Measurements from ENCODE around the gene LTA4H.

LTA4H gene

DNA sequence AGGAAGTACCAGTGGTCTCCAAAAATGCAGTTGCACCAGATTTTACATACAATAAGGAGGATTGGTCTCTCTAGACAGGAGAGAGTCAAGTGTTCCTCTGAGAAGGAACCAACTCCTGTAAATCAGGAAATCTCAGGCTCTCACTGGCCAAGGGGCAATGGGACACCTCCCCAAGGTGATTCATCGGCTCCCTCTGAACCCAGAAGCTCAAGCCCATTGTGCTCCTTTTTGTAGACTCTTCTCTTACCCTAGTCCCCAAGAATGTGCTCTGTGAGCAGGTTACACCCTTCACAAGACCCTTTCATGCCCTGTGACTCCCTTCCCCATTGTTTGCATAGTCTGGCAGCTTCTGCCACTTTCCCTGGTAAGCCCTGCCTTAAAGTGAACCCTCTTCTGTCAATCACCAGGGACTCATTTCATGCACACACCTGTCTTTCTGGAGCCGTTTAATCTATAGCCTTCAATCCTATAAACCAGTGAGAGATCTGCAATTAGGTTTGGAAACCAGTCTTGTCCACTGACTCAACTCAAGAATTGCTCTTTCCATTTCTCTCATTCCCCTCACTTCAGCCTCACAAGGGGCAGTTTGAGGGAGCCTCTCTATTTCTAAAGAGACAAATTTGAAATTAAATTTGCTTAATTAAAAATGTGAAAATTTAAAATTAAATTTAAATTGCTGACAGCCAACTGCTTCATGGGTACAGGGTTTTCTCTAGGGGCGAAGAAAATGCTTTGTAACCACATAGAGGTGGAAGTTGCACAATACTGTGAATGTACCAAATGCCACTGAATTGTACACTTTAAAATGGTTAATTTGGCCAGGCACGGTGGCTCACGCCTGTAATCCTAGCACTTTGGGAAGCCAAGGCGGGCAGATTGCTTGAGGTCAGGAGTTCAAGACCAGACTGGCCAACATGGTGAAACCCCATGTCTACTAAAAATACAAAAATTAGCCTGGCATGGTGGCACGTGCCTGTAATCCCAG is 38.3 kb upstream of the LTA4H start:
- Histone ChIP-seq H3K9me3 (ENCODE audit: control insufficient read depth, insufficient read depth, low read depth, low read length) (no peaks in the 10 kb centered on the region), H3K4me1 (ENCODE audit: control insufficient read depth, insufficient read depth, low read length) (no peaks in the 10 kb centered on the region), H3K27ac (ENCODE audit: extremely low read depth, low read depth, low read length) (no peak overlapping the region)

GRCh38 chr12:96070670-96071279 is 35.4 kb upstream of the LTA4H start:
- CTCF ChIA-PET = interaction anchor here (0.6 to 1.0 kb wide), 6 partner anchors 21 to 1264 kb away, joined by 3 read pairs; no protein-coding TSS in a partner anchor
- no peaks in the 10 kb centered on the region for H3K9me3 ChIP-seq (ENCODE audit: control insufficient read depth, insufficient read depth, low read depth, low read length)
- H3K36me3 ChIP-seq (ENCODE audit: control insufficient read depth in 2 of 2, insufficient read depth in 1 of 2, low read length in 2 of 2) = no peaks in the 10 kb centered on the region
- H3K27ac ChIP-seq (ENCODE audit: extremely low read depth, low read depth, low read length) = no peak overlapping the region
- no peak overlapping the region for H3K4me3 ChIP-seq (ENCODE audit: low read depth, low read length)
- no peaks in the 10 kb centered on the region for H3K4me1 ChIP-seq (ENCODE audit: control insufficient read depth, insufficient read depth, low read length)
- POLR2A ChIA-PET = no interaction called here
- TF ChIP-seq ZNF837 (tag by site-specific recombination; IDR thresholded peaks at IDR 0.05) = no peak
- TF ChIP-seq ZNF10 (tag by site-specific recombination; IDR thresholded peaks at IDR 0.05) = no peak
- TF ChIP-seq ZNF621 (tag by site-specific recombination; IDR thresholded peaks at IDR 0.05) = no peak
- no peak for TF ChIP-seq ZBTB48 (tag by site-specific recombination; IDR thresholded peaks at IDR 0.05)
- TF ChIP-seq ZNF529 (tag by site-specific recombination; IDR thresholded peaks at IDR 0.05; ENCODE audit: insufficient replicate concordance) = no peak
- TF ChIP-seq ZNF24 (tag by site-specific recombination; IDR thresholded peaks at IDR 0.05) = no peak
- TF ChIP-seq ZBTB49 (tag by site-specific recombination; IDR thresholded peaks at IDR 0.05; ENCODE audit: low read depth) = no peak
- TF ChIP-seq ZFP3 (tag by site-specific recombination; IDR thresholded peaks at IDR 0.05; ENCODE audit: low read depth) = no peak
- TF ChIP-seq ZNF830 (tag by site-specific recombination; IDR thresholded peaks at IDR 0.05; ENCODE audit: low read depth) = no peak
- TF ChIP-seq ZNF596 (tag by site-specific recombination; IDR thresholded peaks at IDR 0.05) = no peak
- no peak for TF ChIP-seq ZNF26 (tag by site-specific recombination; IDR thresholded peaks at IDR 0.05)
- TF ChIP-seq ZNF792 (tag by site-specific recombination; IDR thresholded peaks at IDR 0.05) = no peak

More for the DNA sequence above, 38.3 kb upstream of the LTA4H start:
- TF ChIP-seq ZNF16 (tag by site-specific recombination; IDR thresholded peaks at IDR 0.05; ENCODE audit: low read depth) (no peak), ZNF114 (tag by site-specific recombination; IDR thresholded peaks at IDR 0.05) (no peak), ZNF777 (tag by site-specific recombination; IDR thresholded peaks at IDR 0.05; ENCODE audit: borderline replicate concordance) (no peak), ZNF544 (tag by site-specific recombination; IDR thresholded peaks at IDR 0.05) (no peak), ZNF18 (tag by site-specific recombination; IDR thresholded peaks at IDR 0.05) (no peak), ZNF175 (tag by site-specific recombination; IDR thresholded peaks at IDR 0.05) (no peak), ZNF155 (tag by site-specific recombination; IDR thresholded peaks at IDR 0.05) (no peak), ZNF211 (tag by site-specific recombination; IDR thresholded peaks at IDR 0.05; ENCODE audit: low read depth) (no peak), BCL6B (tag by site-specific recombination; IDR thresholded peaks at IDR 0.05) (no peak)
- TF ChIP-seq, protein P1, sequence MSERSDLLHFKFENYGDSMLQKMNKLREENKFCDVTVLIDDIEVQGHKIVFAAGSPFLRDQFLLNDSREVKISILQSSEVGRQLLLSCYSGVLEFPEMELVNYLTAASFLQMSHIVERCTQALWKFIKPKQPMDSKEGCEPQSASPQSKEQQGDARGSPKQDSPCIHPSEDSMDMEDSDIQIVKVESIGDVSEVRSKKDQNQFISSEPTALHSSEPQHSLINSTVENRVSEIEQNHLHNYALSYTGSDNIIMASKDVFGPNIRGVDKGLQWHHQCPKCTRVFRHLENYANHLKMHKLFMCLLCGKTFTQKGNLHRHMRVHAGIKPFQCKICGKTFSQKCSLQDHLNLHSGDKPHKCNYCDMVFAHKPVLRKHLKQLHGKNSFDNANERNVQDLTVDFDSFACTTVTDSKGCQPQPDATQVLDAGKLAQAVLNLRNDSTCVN (tag by site-specific recombination; optimal IDR thresholded peaks at IDR 0.05) = no peak
- TF ChIP-seq, protein P2, sequence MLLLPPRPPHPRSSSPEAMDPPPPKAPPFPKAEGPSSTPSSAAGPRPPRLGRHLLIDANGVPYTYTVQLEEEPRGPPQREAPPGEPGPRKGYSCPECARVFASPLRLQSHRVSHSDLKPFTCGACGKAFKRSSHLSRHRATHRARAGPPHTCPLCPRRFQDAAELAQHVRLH (tag by site-specific recombination; IDR thresholded peaks at IDR 0.05) = no peak
- no peak overlapping the region for H3K4me3 ChIP-seq (ENCODE audit: low read depth, low read length)
- CTCF ChIA-PET = interaction anchor here (0.6 to 1.5 kb wide), 3 partner anchors 16 to 442 kb away, joined by 3 to 5 read pairs (median 4); no protein-coding TSS in a partner anchor
- H3K36me3 ChIP-seq (ENCODE audit: control insufficient read depth in 2 of 2, insufficient read depth in 1 of 2, low read length in 2 of 2) = no peaks in the 10 kb centered on the region
- POLR2A ChIA-PET = no interaction called here

Measured in HEK293 (cell line).